Measurements from ENCODE around the gene ALB. TPM values are rescaled to one million over a fixed set of nuclear protein-coding genes. Genes with fewer than 3 reads are reported as not detected.
"Not testable (repeated sequence)": the region's sequence is repeated elsewhere in the genome, so short reads cannot be mapped to it uniquely, and the experiment has no call there.

ALB gene
- 11.6 and 13.8 TPM in 2 replicates for total RNA-seq
- long read RNA-seq, transcript ALB-201 (15 exons, 2,263 nt) = major isoform, 45 of 50 reads
- long read RNA-seq, partial matches to known transcripts = 4 of 50 reads
- long read RNA-seq, other reads (novel, unspliced or antisense) = 1 of 50 reads

GRCh38 chr4:73404042-73404441, at the start of gene ALB:
ALB (plus strand) TSS chr4:73404287; CDS start chr4:73404328, 41 bp downstream.
- H3K9me3 Mint-ChIP-seq (ENCODE audit: low read depth) = no peaks in the 10 kb centered on the region
- H3K4me3 Mint-ChIP-seq (ENCODE audit: low read depth) = no peak within 1 kb of the TSS
- peaks cover 3% of the 10 kb centered on the region for H3K4me1 Mint-ChIP-seq (ENCODE audit: low read depth)
- no peaks in the 10 kb centered on the region for H3K27me3 Mint-ChIP-seq
- no peaks in the 10 kb centered on the region for H3K36me3 Mint-ChIP-seq (ENCODE audit: insufficient read depth)
- no peak for TF ChIP-seq CTCF (IDR thresholded peaks at IDR 0.05; ENCODE audit: unreplicated experiment)
- no peak for DNase-seq (ENCODE audit: low spot score, unreplicated experiment)
- no peak within 1 kb of the TSS for H3K27ac Mint-ChIP-seq

- not testable (repeated sequence) for H3K27me3 Mint-ChIP-seq; H3K4me3 Mint-ChIP-seq (ENCODE audit: low read depth); DNase-seq (ENCODE audit: low spot score, unreplicated experiment); H3K27ac Mint-ChIP-seq; H3K4me1 Mint-ChIP-seq (ENCODE audit: low read depth)
- Mint-ChIP-seq H3K9me3 (ENCODE audit: low read depth) (peaks cover 50% of the 10 kb centered on the region), H3K36me3 (ENCODE audit: insufficient read depth) (peaks cover 12% of the 10 kb centered on the region)
Observed at GRCh38 chr4:73357174-73357573, 46.9 kb upstream of the ALB start.

- not testable (repeated sequence) for H3K4me3 Mint-ChIP-seq (ENCODE audit: low read depth); H3K27me3 Mint-ChIP-seq; H3K27ac Mint-ChIP-seq; H3K4me1 Mint-ChIP-seq (ENCODE audit: low read depth); H3K36me3 Mint-ChIP-seq (ENCODE audit: insufficient read depth); DNase-seq (ENCODE audit: low spot score, unreplicated experiment)
- peaks cover 13% of the 10 kb centered on the region for H3K9me3 Mint-ChIP-seq (ENCODE audit: low read depth)
Observed at GRCh38 chr4:73369506-73370199, 34.4 kb upstream of the ALB start.

GRCh38 chr4:73375328-73375741, 28.8 kb upstream of the ALB start:
- Mint-ChIP-seq H3K9me3 (ENCODE audit: low read depth) (peaks cover 3% of the 10 kb centered on the region), H3K27ac (no peak overlapping the region), H3K27me3 (no peaks in the 10 kb centered on the region), H3K36me3 (ENCODE audit: insufficient read depth) (peaks cover 2% of the 10 kb centered on the region), H3K4me3 (ENCODE audit: low read depth) (no peak overlapping the region), H3K4me1 (ENCODE audit: low read depth) (peaks cover 1% of the 10 kb centered on the region)
- TF ChIP-seq CTCF (IDR thresholded peaks at IDR 0.05; ENCODE audit: unreplicated experiment) = no peak
- DNase-seq (ENCODE audit: low spot score, unreplicated experiment) = no peak

- H3K27ac Mint-ChIP-seq = no peak overlapping the region
- no peaks in the 10 kb centered on the region for H3K9me3 Mint-ChIP-seq (ENCODE audit: low read depth)
- no peak overlapping the region for H3K4me3 Mint-ChIP-seq (ENCODE audit: low read depth)
- H3K36me3 Mint-ChIP-seq (ENCODE audit: insufficient read depth) = no peaks in the 10 kb centered on the region
- no peak for DNase-seq (ENCODE audit: low spot score, unreplicated experiment)
- H3K27me3 Mint-ChIP-seq = no peaks in the 10 kb centered on the region
- peaks cover 1% of the 10 kb centered on the region for H3K4me1 Mint-ChIP-seq (ENCODE audit: low read depth)
- no peak for TF ChIP-seq CTCF (IDR thresholded peaks at IDR 0.05; ENCODE audit: unreplicated experiment)
Observed at GRCh38 chr4:73376251-73376650, 27.8 kb upstream of the ALB start.

- Mint-ChIP-seq H3K27me3 (no peaks in the 10 kb centered on the region), H3K27ac (no peak overlapping the region)
Observed at GRCh38 chr4:73376976-73377375, 27.1 kb upstream of the ALB start.

More at GRCh38 chr4:73376976-73377375, 27.1 kb upstream of the ALB start:
- DNase-seq (ENCODE audit: low spot score, unreplicated experiment) = no peak
- H3K36me3 Mint-ChIP-seq (ENCODE audit: insufficient read depth) = no peaks in the 10 kb centered on the region
- TF ChIP-seq CTCF (IDR thresholded peaks at IDR 0.05; ENCODE audit: unreplicated experiment) = no peak
- H3K9me3 Mint-ChIP-seq (ENCODE audit: low read depth) = no peaks in the 10 kb centered on the region
- H3K4me1 Mint-ChIP-seq (ENCODE audit: low read depth) = peaks cover 1% of the 10 kb centered on the region
- H3K4me3 Mint-ChIP-seq (ENCODE audit: low read depth) = no peak overlapping the region

Data from progenitor cell of endocrine pancreas (in vitro differentiated cells).